ENCODE measurements around the gene HIVEP2. TPM values are rescaled to one million over a fixed set of nuclear protein-coding genes. Genes with fewer than 3 reads are reported as not detected.

The HIVEP2 gene
- total and polyA plus RNA-seq, 12 donors: 5.4 to 27.6 (median 16.4) TPM

DNA sequence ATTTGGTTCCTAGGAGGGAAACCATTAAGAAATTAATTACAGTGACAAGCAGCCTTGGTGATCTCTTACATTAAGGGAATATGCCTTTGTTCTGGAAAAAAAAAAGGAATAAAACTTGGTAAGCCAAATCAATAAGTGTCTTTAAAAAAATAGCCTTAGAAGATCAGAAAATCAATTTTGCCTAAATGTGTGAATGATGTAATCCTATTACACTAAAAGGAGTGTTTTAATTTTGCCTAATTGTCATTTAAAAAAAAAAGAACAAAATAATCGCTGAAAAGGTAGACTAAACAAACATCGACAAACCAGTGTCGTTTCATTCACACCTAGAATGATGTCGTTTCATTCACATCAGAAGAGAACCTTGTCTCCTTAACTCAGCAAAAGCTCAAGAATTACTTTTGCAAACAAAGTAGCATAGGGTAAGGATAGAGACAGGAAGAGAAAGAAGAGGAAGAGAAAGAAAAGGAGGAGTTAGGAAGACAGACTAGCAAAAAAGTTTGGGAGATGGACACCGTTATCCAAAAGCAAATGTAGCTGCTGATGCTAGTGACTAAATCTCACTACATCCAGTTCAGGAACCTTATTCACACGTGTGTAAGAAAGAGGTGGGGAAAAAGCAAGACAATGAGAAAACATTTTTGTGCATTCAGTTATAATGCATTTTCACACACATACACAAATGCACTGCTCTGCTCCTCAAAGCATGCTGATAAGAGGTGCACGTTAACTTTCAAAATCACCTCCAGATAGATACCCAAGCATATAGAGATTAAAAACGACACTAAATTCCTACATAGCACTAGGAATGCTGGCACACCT is 60.6 kb downstream of the HIVEP2 start:
- Histone ChIP-seq H3K27me3 (no peaks in the 10 kb centered on the region), H3K4me1 (replicated peaks in 1 of 2) (peaks cover 7 to 38% of the 10 kb centered on the region in 2 donors), H3K36me3 (replicated peaks in 1 of 2) (no peaks in the 10 kb centered on the region), H3K4me3 (peak overlapping the region in 1 of 4 donors; percentile 52), H3K9me3 (replicated peaks in 1 of 3) (no peaks in the 10 kb centered on the region), H3K27ac (peak overlapping the region in 2 of 5 donors; percentile 13 to 75)
- DNase-seq: no peak
- WGBS, 4 donors: 46 to 50% (median 48%) methylated on average over 8 of the region's 8 CpGs
- intact Hi-C loops (cut with DNase I): loop anchor here in 1 of 2 donors (10.0 kb wide), 1 partner anchor 60 kb away; the partner anchor contains the start of gene HIVEP2
- TF ChIP-seq POLR2A (IDR thresholded peaks at IDR 0.05): no peak
- TF ChIP-seq, protein P1, sequence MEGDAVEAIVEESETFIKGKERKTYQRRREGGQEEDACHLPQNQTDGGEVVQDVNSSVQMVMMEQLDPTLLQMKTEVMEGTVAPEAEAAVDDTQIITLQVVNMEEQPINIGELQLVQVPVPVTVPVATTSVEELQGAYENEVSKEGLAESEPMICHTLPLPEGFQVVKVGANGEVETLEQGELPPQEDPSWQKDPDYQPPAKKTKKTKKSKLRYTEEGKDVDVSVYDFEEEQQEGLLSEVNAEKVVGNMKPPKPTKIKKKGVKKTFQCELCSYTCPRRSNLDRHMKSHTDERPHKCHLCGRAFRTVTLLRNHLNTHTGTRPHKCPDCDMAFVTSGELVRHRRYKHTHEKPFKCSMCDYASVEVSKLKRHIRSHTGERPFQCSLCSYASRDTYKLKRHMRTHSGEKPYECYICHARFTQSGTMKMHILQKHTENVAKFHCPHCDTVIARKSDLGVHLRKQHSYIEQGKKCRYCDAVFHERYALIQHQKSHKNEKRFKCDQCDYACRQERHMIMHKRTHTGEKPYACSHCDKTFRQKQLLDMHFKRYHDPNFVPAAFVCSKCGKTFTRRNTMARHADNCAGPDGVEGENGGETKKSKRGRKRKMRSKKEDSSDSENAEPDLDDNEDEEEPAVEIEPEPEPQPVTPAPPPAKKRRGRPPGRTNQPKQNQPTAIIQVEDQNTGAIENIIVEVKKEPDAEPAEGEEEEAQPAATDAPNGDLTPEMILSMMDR (IDR thresholded peaks at IDR 0.05): no peak

DNA sequence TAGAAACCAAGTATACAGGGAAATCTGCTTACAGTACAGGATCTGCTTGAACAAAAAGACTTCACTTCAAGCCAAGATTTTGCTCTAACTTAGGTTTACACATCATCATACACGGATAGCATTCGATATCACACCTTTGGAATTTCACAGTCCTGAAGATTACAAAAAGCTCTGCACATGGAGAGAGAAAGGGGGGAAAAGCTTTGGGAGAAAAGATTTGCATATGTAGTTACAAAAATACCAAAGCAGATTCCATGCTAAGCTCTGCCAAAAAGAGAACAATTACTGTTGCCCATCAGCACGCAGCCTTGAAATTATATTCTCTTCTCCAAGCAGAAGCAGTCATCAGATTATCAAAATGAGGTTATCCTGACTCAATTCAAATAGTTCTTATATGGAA is 62.0 kb downstream of the HIVEP2 start:
- Histone ChIP-seq H3K4me1 (replicated peaks in 1 of 2) (peaks cover 7 to 38% of the 10 kb centered on the region in 2 donors), H3K27ac (no peak overlapping the region), H3K36me3 (replicated peaks in 1 of 2) (no peaks in the 10 kb centered on the region), H3K9me3 (replicated peaks in 1 of 3) (no peaks in the 10 kb centered on the region), H3K4me3 (no peak overlapping the region), H3K27me3 (no peaks in the 10 kb centered on the region)
- TF ChIP-seq POLR2A (IDR thresholded peaks at IDR 0.05): no peak
- TF ChIP-seq, protein P1 (IDR thresholded peaks at IDR 0.05): no peak
- intact Hi-C loops (cut with DNase I): loop anchor here in 1 of 2 donors (10.0 kb wide), 1 partner anchor 62 kb away; the partner anchor contains the start of gene HIVEP2
- WGBS, 4 donors: 72 to 85% (median 78%) methylated on average over 3 of the region's 3 CpGs
- DNase-seq: no peak

DNA sequence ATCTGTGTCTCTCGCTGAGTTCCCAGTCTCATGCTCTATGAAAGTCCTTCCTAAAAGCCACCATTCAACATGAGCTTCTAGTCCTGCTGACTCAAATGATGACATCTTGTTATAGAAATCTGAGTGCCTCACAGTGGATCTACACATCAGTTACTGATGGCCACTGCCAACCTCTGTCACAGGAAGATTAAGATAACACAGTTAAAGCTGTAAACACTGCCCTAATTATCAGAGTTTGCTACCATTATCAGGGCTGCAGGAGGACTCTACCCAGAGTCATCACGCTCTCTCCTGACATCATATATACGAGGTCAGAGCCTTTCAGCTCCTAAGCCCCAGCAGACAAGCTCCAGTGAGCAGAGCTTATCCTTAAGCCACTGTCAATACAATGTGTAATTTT is 63.2 kb downstream of the HIVEP2 start:
- no peak for DNase-seq
- Histone ChIP-seq H3K36me3 (replicated peaks in 1 of 2) (no peaks in the 10 kb centered on the region), H3K9me3 (replicated peaks in 1 of 3) (no peaks in the 10 kb centered on the region), H3K4me3 (no peak overlapping the region), H3K27me3 (no peaks in the 10 kb centered on the region), H3K4me1 (replicated peaks in 1 of 2) (peaks cover 7 to 38% of the 10 kb centered on the region in 2 donors), H3K27ac (no peak overlapping the region)
- TF ChIP-seq POLR2A (IDR thresholded peaks at IDR 0.05): no peak
- TF ChIP-seq, protein P1 (IDR thresholded peaks at IDR 0.05): no peak
- 92 to 93% (median 92%) methylated on average over 3 of the region's 3 CpGs for WGBS, 4 donors
- intact Hi-C loops (cut with DNase I): loop anchor here in 1 of 2 donors (10.0 kb wide), 1 partner anchor 63 kb away; the partner anchor contains the start of gene HIVEP2

DNA sequence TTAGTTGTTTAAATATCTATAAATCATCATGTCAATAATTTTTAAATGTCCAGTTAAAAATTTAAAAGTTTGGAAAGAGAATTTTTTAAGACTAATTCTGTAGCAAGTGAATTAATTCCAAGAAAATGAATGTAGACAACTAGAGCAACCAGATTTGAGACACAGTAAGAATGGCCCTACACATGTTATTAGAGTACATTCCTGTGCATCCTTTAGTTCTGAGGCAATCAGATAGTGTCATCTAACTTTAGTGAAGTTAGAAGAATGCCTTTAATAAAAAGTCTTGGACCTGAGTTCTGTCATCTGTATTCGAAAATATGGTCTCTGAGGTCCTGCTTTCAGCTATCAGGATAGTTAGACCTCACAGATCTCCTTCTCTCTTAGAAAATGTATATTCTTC is 63.7 kb downstream of the HIVEP2 start:
- H3K9me3 ChIP-seq (replicated peaks in 1 of 3): no peaks in the 10 kb centered on the region
- TF ChIP-seq, protein P1 (IDR thresholded peaks at IDR 0.05): no peak
- TF ChIP-seq POLR2A (IDR thresholded peaks at IDR 0.05): no peak
- H3K27ac ChIP-seq: no peak overlapping the region
- no peak overlapping the region for H3K4me3 ChIP-seq
- no peak for DNase-seq
- no peaks in the 10 kb centered on the region for H3K27me3 ChIP-seq
- intact Hi-C loops (cut with DNase I): loop anchor here in 1 of 2 donors (10.0 kb wide), 1 partner anchor 64 kb away; the partner anchor contains the start of gene HIVEP2
- WGBS, 4 donors: 92 to 96% (median 95%) methylated on average over 1 of the region's 1 CpG
- peaks cover 7 to 34% of the 10 kb centered on the region in 2 donors for H3K4me1 ChIP-seq (replicated peaks in 1 of 2)
- no peaks in the 10 kb centered on the region for H3K36me3 ChIP-seq (replicated peaks in 1 of 2)
